GM12878 (cell line): ENCODE results near the gene RAD51. TPM values are rescaled to one million over a fixed set of nuclear protein-coding genes. Genes with fewer than 3 reads are reported as not detected.

Experiments
- ATAC-seq: fragments of 200-7000 bp; cut with Tn5 transposase; 3 replicates; pipeline ENCODE4 v1.9.1; 2020; ENCODE audit warnings: mild to moderate bottlenecking, moderate library complexity
- BruUV-seq: library from RNA; stranded (reverse); fragments of 400-500 nt; replicated peaks from 2 replicates; lab custom pipeline; 2021; lab: Mats Ljungman, UMichigan
- CTCF ChIA-PET: fragments of 300-600 bp; sonication (Branson Sonifier 250); formaldehyde crosslinking; extraction: SDS; loops from one replicate; lab custom pipeline; 2021; ENCODE audit warnings: inconsistent platforms; lab: Yijun Ruan, JAX
- POLR2A ChIA-PET: fragments of 350-600 bp; formaldehyde crosslinking; extraction: SDS; loops from one replicate; lab custom pipeline; 2021; ENCODE audit warnings: inconsistent platforms; lab: Charles Lee
- RAD21 ChIA-PET: fragments of 300-600 bp; sonication (Branson Sonifier 250); formaldehyde crosslinking; loops from one replicate; lab custom pipeline; 2023; ENCODE audit warnings: antibody characterized with exemption; ENCODE audit not compliant: unreplicated experiment; lab: Charles Lee
- SMC1A ChIA-PET: fragments of 300-600 bp; sonication (Branson Sonifier 250); formaldehyde crosslinking; loops from one replicate; lab custom pipeline; 2023; ENCODE audit not compliant: unreplicated experiment, uncharacterized antibody; lab: Charles Lee
- DNase-seq: peaks from one replicate; pipeline ENCODE4 v3.0.0-alpha.2; 2011; ENCODE audit warnings: low read depth, low spot score
- FAIRE-seq: peaks from 3 replicates; lab custom pipeline; 2011; peaks lifted over from hg19 to GRCh38; lab: Jason Lieb, UNC
- H2AFZ ChIP-seq: 2 replicates; pipeline ENCODE4 v1.6.0; 2011; ENCODE audit warnings: low read depth, low read length, control low read depth; ENCODE audit not compliant: control insufficient read depth
- H3K27ac ChIP-seq: 2 replicates; pipeline ENCODE4 v1.5.1; 2011; ENCODE audit warnings: control low read depth; ENCODE audit not compliant: control insufficient read depth, insufficient read depth
- H3K27me3 ChIP-seq, 2 experiments: replicated peaks in 1 of 2; 2 replicates each; pipeline versions ENCODE4 v1.6.0 to v1.6.1; 2011; ENCODE audit warnings: low read length in 1 of 2; ENCODE audit not compliant: control insufficient read depth in 2 of 2, insufficient read depth in 2 of 2
- H3K36me3 ChIP-seq, 2 experiments: 2 replicates each; pipeline ENCODE4 v1.5.1; 2011; ENCODE audit warnings: low read length in 1 of 2; ENCODE audit not compliant: control insufficient read depth in 2 of 2, insufficient read depth in 2 of 2
- H3K4me1 ChIP-seq: 2 replicates; pipeline ENCODE4 v1.6.1; 2011; ENCODE audit warnings: mild to moderate bottlenecking, low read length, moderate library complexity, mixed read lengths; ENCODE audit not compliant: control insufficient read depth, insufficient read depth
- H3K4me2 ChIP-seq: 2 replicates; pipeline ENCODE4 v1.6.0; 2011; ENCODE audit warnings: control low read depth; ENCODE audit not compliant: control insufficient read depth, insufficient read depth
- H3K4me3 ChIP-seq: fragments of 200-600 bp; sonication (generic); 2 replicates; pipeline ENCODE4 v1.5.1; 2016
- H3K79me2 ChIP-seq: 2 replicates; pipeline ENCODE4 v1.6.0; 2011; ENCODE audit warnings: low read length; ENCODE audit not compliant: control insufficient read depth, insufficient read depth
- H3K9ac ChIP-seq: 2 replicates; pipeline ENCODE4 v1.8.0; 2011; ENCODE audit warnings: low read length, control low read depth, mixed read lengths; ENCODE audit not compliant: control insufficient read depth, insufficient read depth
- H3K9me3 ChIP-seq: replicated peaks from 3 replicates; pipeline ENCODE4 v1.5.1; 2011; ENCODE audit warnings: mild to moderate bottlenecking, low read length; ENCODE audit not compliant: control insufficient read depth, insufficient read depth
- H4K20me1 ChIP-seq: 2 replicates; pipeline ENCODE4 v1.6.0; 2011; ENCODE audit not compliant: control insufficient read depth, insufficient read depth
- CBFB ChIP-seq: IDR thresholded peaks from 2 replicates; pipeline ENCODE4 v1.6.1; 2016; ENCODE audit warnings: antibody characterized with exemption, low read depth
- EED ChIP-seq: sonication (generic); IDR thresholded peaks from 2 replicates; pipeline ENCODE4 v1.6.1; 2016; ENCODE audit warnings: antibody characterized with exemption, low read depth
- EZH2 ChIP-seq: IDR thresholded peaks from 2 replicates; pipeline ENCODE4 v1.6.1; 2012; ENCODE audit warnings: low read depth, mild to moderate bottlenecking, control low read depth, inconsistent platforms, low read length, borderline replicate concordance; ENCODE audit not compliant: control insufficient read depth
- HDGF ChIP-seq: fragments of 450-650 bp; IDR thresholded peaks from 2 replicates; pipeline ENCODE4 v1.6.1; 2016; ENCODE audit warnings: antibody characterized with exemption
- IKZF1 ChIP-seq: fragments of 450-650 bp; conservative IDR thresholded peaks from 2 replicates; pipeline ENCODE4 v1.6.1; 2017; ENCODE audit warnings: antibody characterized with exemption, mild to moderate bottlenecking
- IKZF2 ChIP-seq, 2 experiments: fragments of 450-650 bp; IDR thresholded peaks; 2 replicates each; pipeline ENCODE4 v1.6.1; 2017; ENCODE audit warnings: mild to moderate bottlenecking in 2 of 2, moderate library complexity in 2 of 2
- MLLT1 ChIP-seq: fragments of 450-650 bp; IDR thresholded peaks from 2 replicates; pipeline ENCODE4 v1.6.1; 2016; ENCODE audit warnings: mild to moderate bottlenecking
- MTA2 ChIP-seq: fragments of 450-650 bp; IDR thresholded peaks from 2 replicates; pipeline ENCODE4 v1.6.1; 2016; ENCODE audit warnings: low read depth, mild to moderate bottlenecking, moderate library complexity
- MXI1 ChIP-seq: fragments of 150-350 bp; IDR thresholded peaks from 2 replicates; pipeline ENCODE4 v1.6.1; 2011; ENCODE audit warnings: low read depth, mild to moderate bottlenecking, inconsistent platforms, low read length, improper control_type of control experiment
- NKRF ChIP-seq: fragments of 450-650 bp; conservative IDR thresholded peaks from 2 replicates; pipeline ENCODE4 v1.6.1; 2017; ENCODE audit warnings: mild to moderate bottlenecking, moderate library complexity
- NR2F1 ChIP-seq: fragments of 450-650 bp; conservative IDR thresholded peaks from 2 replicates; pipeline ENCODE4 v1.6.1; 2017; ENCODE audit warnings: mild to moderate bottlenecking
- POLR2A ChIP-seq: IDR thresholded peaks from 2 replicates; pipeline ENCODE4 v1.6.1; 2011; ENCODE audit warnings: low read depth, mild to moderate bottlenecking, low read length
- POLR2AphosphoS5 ChIP-seq: IDR thresholded peaks from 2 replicates; pipeline ENCODE4 v1.6.1; 2011; ENCODE audit warnings: mild to moderate bottlenecking, low read length, inconsistent platforms
- RUNX3 ChIP-seq: IDR thresholded peaks from 2 replicates; pipeline ENCODE4 v1.6.1; 2012; ENCODE audit warnings: low read length, inconsistent platforms
- SREBF1 ChIP-seq: IDR thresholded peaks from 2 replicates; pipeline ENCODE4 v1.6.1; 2012; ENCODE audit warnings: mild to moderate bottlenecking, low read length
- TAF1 ChIP-seq: IDR thresholded peaks from 2 replicates; pipeline ENCODE4 v1.6.1; 2011; ENCODE audit warnings: mild to moderate bottlenecking, low read depth, low read length, borderline replicate concordance
- TARDBP ChIP-seq: IDR thresholded peaks from 2 replicates; pipeline ENCODE4 v1.6.1; 2016; ENCODE audit warnings: borderline replicate concordance
- WGBS: methylation state at CpG from one replicate; pipeline ENCODE4 v1.1.6; 2016; ENCODE audit warnings: low lambda C conversion rate; ENCODE audit not compliant: insufficient replicate concordance, insufficient coverage; ENCODE audit errors: missing lambda C conversion rate; 5-methylcytosine and 5-hydroxymethylcytosine counted together
- in situ Hi-C: fragments of 300-500 bp; cut with MboI; formaldehyde crosslinking; loops from 9 replicates; pipeline ENCODE4 v1.14.3; 2018; ENCODE audit warnings: mixed read lengths
- intact Hi-C: fragments of 100-400 bp; cut with micrococcal nuclease; formaldehyde crosslinking; loops from one replicate; pipeline ENCODE4 v1.14.2; 2022; ENCODE audit not compliant: unreplicated experiment
- polyA plus RNA-seq, 11 experiments: library from polyadenylated mRNA; depleted of rRNA in 4 of 11; unstranded in 6 of 11; stranded (reverse) in 5 of 11; fragments of >200 nt; fragmentation: Nextera tagmentation in 4 of 11; fragmentation: Illumina TruSeq in 1 of 11; extraction: Ambion mirVana in 4 of 11; extraction: Trizol in 1 of 11; gene quantifications; 1 replicate in 1 of 11; 2 replicates in 10 of 11; pipeline versions ENCODE4 v1.2.1 to v1.2.3, GENCODE V29; 2011 to 2016; ENCODE audit warnings: inconsistent platforms in 2 of 11, missing spikeins in 2 of 11, low read depth in 1 of 11
- total RNA-seq, 4 experiments: library from RNA; depleted of rRNA in 3 of 4; stranded (reverse); fragments of >200 nt in 3 of 4; fragmentation: Illumina TruSeq in 1 of 4; extraction: Trizol in 1 of 4; gene quantifications; 2 replicates each; pipeline versions ENCODE4 v1.2.1 to v1.2.3, GENCODE V29; 2013 to 2021
- TF ChIP-seq, protein P1 (sequence below): IDR thresholded peaks from 2 replicates; pipeline ENCODE4 v1.6.1; 2011; ENCODE audit warnings: borderline replicate concordance, low read depth, mild to moderate bottlenecking, moderate library complexity, low read length; ENCODE audit not compliant: insufficient read depth, poor library complexity, severe bottlenecking

Gene RAD51
- total and polyA plus RNA-seq, 10 of the 15 experiments (the other 5 are each of a cell fraction or from before 2014, with no cell fraction given), result 13.1 to 55.0 (median 30.6) TPM

DNA sequence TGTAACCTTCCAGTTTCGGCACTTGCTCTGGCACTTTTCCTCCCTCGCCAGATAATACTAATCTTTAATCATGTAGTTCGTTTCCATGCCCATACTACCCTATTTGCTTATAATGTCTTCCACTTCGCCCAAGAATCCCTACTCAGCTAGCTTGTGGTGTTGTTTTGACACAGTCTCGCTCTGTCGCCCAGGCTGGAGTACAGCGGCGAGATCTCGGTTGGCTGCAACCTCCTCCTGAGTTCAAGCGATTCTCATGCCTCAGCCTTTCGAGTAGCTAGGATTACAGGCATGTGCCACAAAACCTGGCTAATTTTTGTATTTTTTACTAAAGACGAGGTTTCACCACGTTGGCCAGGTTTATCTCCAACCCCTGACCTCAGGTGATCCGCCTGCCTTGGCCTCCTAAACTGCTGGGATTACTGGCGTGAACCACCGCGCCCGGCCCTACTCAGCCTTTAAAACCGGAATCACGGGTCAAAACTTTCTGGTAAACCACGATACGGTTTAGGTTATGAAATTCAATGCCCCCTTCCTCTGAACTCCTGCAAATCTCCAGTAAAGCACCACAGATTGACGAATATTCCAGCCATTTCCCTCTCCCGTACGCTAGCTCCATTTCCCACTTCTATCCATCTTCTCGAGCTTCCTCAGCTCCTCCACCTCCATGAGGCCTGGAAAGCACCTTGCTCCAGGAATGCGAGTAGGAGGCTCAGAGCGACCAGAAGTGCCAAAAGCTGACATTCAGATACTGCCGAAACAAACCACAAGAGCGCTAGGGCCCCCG is 878 bp upstream of the RAD51 start:
- Histone ChIP-seq H4K20me1 (no peaks in the 10 kb centered on the region), H3K27me3 (no peaks in the 10 kb centered on the region), H3K4me3 (peak overlapping the region; percentile 96), H3K36me3 (peaks cover 0 to 3% of the 10 kb centered on the region in 2 experiments; a peak in 2 of 4 replicates), H3K9ac (peak overlapping the region; percentile 85), H3K79me2 (peaks cover 26% of the 10 kb centered on the region), H2AFZ (peak overlapping the region; percentile 63), H3K27ac (peak overlapping the region; percentile 86), H3K9me3 (no peaks in the 10 kb centered on the region), H3K4me1 (peaks cover 2% of the 10 kb centered on the region), H3K4me2 (peak overlapping the region; percentile 65)
- ChIA-PET RAD21 (interaction anchor here (0.6 to 2.0 kb wide), 22 partner anchors 9 to 640 kb away, joined by 3 to 11 read pairs (median 4); partner anchors contain the start of genes BAHD1, CCDC32, PPP1R14D and RPUSD2), SMC1A (interaction anchor here (0.6 to 2.5 kb wide), 27 partner anchors 9 to 296 kb away, joined by 3 to 14 read pairs (median 4); partner anchors contain the start of genes C15orf62, DNAJC17, GCHFR and VPS18), CTCF (interaction anchor here (0.7 to 3.1 kb wide), 22 partner anchors 9 to 210 kb away, joined by 3 to 20 read pairs (median 4); partner anchors contain the start of genes C15orf62 and VPS18), POLR2A (interaction anchor here (0.5 to 2.2 kb wide), 21 partner anchors 10 to 250 kb away, joined by 3 to 14 read pairs (median 4); partner anchors contain the start of genes C15orf62, CCDC32, DNAJC17 and RPUSD2)
- in situ Hi-C loops (no loop called here), intact Hi-C loops (loop anchor here (2.0 kb wide), 1 partner anchor 99 kb away; the partner anchor contains the start of gene KNL1)
- FAIRE-seq (peak; percentile 47), ATAC-seq (peak; percentile 47), DNase-seq (peak; percentile 19)
- BruUV-seq, result TSS peak; percentile 81
- WGBS, result 1% methylated on average over 31 of the region's 31 CpGs
- TF ChIP-seq RUNX3, result peak; percentile 93
- no peak for TF ChIP-seq EZH2
- 0 out of 2 replicates have a peak, but pooled peaks have one; percentile 12 for TF ChIP-seq POLR2A
- TF ChIP-seq IKZF1, result peak; percentile 77; the same call in 1 of the 2 replicates
- no peak for TF ChIP-seq MLLT1
- TF ChIP-seq IKZF2 (IDR thresholded peaks at IDR 0.05), result peak in 1 of 2 experiments; percentile 60; a peak in 3 of 4 replicates
- TF ChIP-seq SREBF1, result no peak
- peak; percentile 60; the same call in 1 of the 2 replicates for TF ChIP-seq POLR2AphosphoS5
- TF ChIP-seq, protein P1, sequence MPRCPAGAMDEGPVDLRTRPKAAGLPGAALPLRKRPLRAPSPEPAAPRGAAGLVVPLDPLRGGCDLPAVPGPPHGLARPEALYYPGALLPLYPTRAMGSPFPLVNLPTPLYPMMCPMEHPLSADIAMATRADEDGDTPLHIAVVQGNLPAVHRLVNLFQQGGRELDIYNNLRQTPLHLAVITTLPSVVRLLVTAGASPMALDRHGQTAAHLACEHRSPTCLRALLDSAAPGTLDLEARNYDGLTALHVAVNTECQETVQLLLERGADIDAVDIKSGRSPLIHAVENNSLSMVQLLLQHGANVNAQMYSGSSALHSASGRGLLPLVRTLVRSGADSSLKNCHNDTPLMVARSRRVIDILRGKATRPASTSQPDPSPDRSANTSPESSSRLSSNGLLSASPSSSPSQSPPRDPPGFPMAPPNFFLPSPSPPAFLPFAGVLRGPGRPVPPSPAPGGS, result no peak
- TF ChIP-seq CBFB, result peak; percentile 91
- TF ChIP-seq TARDBP, result 0 out of 2 replicates have a peak, but pooled peaks have one; percentile 13
- TF ChIP-seq NKRF, result no peak
- TF ChIP-seq TAF1, result 0 out of 2 replicates have a peak, but pooled peaks have one; percentile 13
- peak; percentile 54; the same call in 1 of the 2 replicates for TF ChIP-seq NR2F1
- TF ChIP-seq MTA2, result no peak; the same call in 1 of the 2 replicates
- TF ChIP-seq MXI1, result peak; percentile 61; the same call in 1 of the 2 replicates
- TF ChIP-seq EED, result peak; percentile 41; the same call in 1 of the 2 replicates
- TF ChIP-seq HDGF, result 0 out of 2 replicates have a peak, but pooled peaks have one; percentile 8
